Measurements from ENCODE around the gene IL36B.

GRCh38 chr2:113053666-113054065, 999 bp upstream of the IL36B start:
- TF ChIP-seq POLR2A (IDR thresholded peaks at IDR 0.05): no peak
- TF ChIP-seq CTCF (IDR thresholded peaks at IDR 0.05): no peak

Measured in body of pancreas (tissue), 4 donors.